Stimulated activated naive B cell treated with anti-CD40 and anti-IgM and Interleukin-4, amounts not matched to agents 10 μg/mL and 1 μg/mL and 100 μg/mL, for 72 hours (primary cell): ENCODE data around the gene WDR64.
"Not testable (repeated sequence)": the region's sequence is repeated elsewhere in the genome, so short reads cannot be mapped to it uniquely, and the experiment has no call there.

Source experiments
- ATAC-seq, 2 donors: fragments of 150-1000 bp; cut with Tn5 transposase; replicated peaks; 2 replicates each; pipeline ENCODE4 v1.10.0; 2021; ENCODE audit warnings: moderate library complexity in 1 of 2
- DNase-seq: peaks from one replicate; pipeline ENCODE4 v3.0.0; 2021
- H3K27ac Mint-ChIP-seq: one replicate; pipeline ENCODE4 v1.8.0; 2022; ENCODE audit warnings: mild to moderate bottlenecking, mixed read lengths
- H3K27me3 Mint-ChIP-seq, 2 donors: one replicate each; pipeline ENCODE4 v1.8.0; 2022; ENCODE audit warnings: mixed read lengths in 2 of 2
- H3K36me3 Mint-ChIP-seq, 2 donors: one replicate each; pipeline ENCODE4 v1.8.0; 2022; ENCODE audit warnings: mixed read lengths in 2 of 2, mild to moderate bottlenecking in 1 of 2
- H3K4me1 Mint-ChIP-seq, 2 donors: one replicate each; pipeline ENCODE4 v1.8.0; 2022; ENCODE audit warnings: mixed read lengths in 2 of 2, mild to moderate bottlenecking in 1 of 2
- H3K4me3 Mint-ChIP-seq, 2 donors: one replicate each; pipeline ENCODE4 v1.8.0; 2022; ENCODE audit warnings: mild to moderate bottlenecking in 2 of 2, mixed read lengths in 2 of 2, moderate library complexity in 1 of 2
- H3K9me3 Mint-ChIP-seq, 2 donors: one replicate each; pipeline ENCODE4 v1.8.0; 2022; ENCODE audit warnings: mixed read lengths in 2 of 2, mild to moderate bottlenecking in 1 of 2

WDR64 gene

DNA sequence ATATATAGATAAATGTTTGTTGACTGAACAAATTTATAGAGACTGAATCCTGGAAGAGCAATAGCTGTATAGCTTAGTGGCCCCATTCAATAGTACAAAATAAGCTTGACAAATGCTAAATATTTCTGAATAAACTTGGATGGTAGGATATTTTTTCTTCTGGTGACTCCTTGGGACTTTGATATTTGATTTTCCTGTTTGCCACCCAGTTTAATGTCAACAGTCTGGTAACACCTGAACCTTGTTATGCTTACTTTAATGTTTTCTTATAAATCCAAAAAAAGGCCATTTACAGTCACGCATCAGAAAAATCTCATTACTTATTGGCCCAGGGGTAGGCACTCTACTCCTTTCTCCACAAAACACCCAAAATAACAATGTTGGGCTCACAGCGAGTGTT lies 30.8 kb downstream of the WDR64 start:
- Mint-ChIP-seq H3K27me3 (peaks cover 25 to 27% of the 10 kb centered on the region in 2 donors), H3K36me3 (peaks cover 0 to 4% of the 10 kb centered on the region in 2 donors), H3K4me1 (peaks cover 0 to under 1% of the 10 kb centered on the region in 2 donors), H3K9me3 (peaks cover 3 to 8% of the 10 kb centered on the region in 2 donors), H3K27ac (no peak overlapping the region), H3K4me3 (no peak overlapping the region)
- DNase-seq (no peak), ATAC-seq (no peak)

GRCh38 chr1:241684108-241684507 lies 32.0 kb downstream of the WDR64 start:
- Mint-ChIP-seq H3K36me3 (peaks cover 0 to 4% of the 10 kb centered on the region in 2 donors), H3K27ac (no peak overlapping the region), H3K4me1 (no peaks in the 10 kb centered on the region), H3K9me3 (peaks cover 3 to 8% of the 10 kb centered on the region in 2 donors), H3K27me3 (peaks cover 28 to 29% of the 10 kb centered on the region in 2 donors), H3K4me3 (no peak overlapping the region)
- no peak for DNase-seq
- ATAC-seq: no peak

- H3K27ac Mint-ChIP-seq: no peak overlapping the region
- no peak overlapping the region for H3K4me3 Mint-ChIP-seq
- no peak for ATAC-seq
- DNase-seq: no peak
- H3K27me3 Mint-ChIP-seq: peaks cover 18 to 26% of the 10 kb centered on the region in 2 donors
- H3K4me1 Mint-ChIP-seq: no peaks in the 10 kb centered on the region
- no peaks in the 10 kb centered on the region for H3K9me3 Mint-ChIP-seq
- H3K36me3 Mint-ChIP-seq: no peaks in the 10 kb centered on the region
These were observed 36.9 kb downstream of the WDR64 start for GRCh38 chr1:241688940-241689368.

DNA sequence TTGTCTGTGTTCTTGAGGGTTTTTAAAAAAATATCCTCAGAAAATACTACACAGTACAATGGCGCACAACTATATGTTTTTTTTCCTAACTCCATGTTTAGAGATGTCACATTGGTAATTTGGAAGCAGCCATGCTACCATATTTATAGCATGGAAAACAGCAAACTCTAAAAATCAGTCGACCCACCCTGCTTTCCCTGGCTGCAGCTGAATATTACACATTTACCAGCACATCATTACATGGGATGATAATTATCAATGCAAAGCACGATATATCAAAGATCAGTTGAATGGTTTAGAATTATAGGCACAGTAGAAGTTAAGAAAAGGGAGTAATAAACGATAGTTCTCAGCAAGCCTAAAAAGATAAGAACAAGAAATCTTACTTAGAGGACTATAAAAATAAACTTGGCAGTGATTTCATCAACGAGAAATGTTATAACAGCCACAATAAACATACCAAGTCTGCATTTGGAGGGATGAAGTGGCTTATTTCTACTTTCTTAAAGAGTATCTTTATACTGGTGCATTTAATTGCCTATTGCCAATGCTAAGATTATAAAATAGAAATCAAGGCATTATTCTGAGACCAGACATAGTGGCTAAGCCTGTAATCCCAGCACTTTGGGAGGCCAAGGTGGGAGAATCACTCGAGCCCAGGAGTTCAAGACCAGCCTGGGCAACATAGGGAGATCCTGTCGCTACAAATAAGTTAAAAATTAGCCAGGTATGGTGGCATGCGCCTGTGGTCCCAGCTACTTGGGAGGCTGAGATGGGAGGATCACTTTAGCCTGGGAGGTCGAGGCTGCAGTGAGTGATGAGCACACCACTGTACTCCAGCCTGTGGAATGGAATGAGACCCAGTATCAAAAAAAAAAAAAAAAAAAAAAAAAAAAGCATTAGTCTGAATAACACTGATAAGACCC lies 43.4 kb downstream of the WDR64 start:
- Mint-ChIP-seq H3K4me1 (no peaks in the 10 kb centered on the region), H3K36me3 (no peaks in the 10 kb centered on the region), H3K27me3 (peaks cover 6 to 9% of the 10 kb centered on the region in 2 donors), H3K4me3 (no peak overlapping the region), H3K27ac (no peak overlapping the region), H3K9me3 (no peaks in the 10 kb centered on the region)
- ATAC-seq (no peak), DNase-seq (no peak)

DNA sequence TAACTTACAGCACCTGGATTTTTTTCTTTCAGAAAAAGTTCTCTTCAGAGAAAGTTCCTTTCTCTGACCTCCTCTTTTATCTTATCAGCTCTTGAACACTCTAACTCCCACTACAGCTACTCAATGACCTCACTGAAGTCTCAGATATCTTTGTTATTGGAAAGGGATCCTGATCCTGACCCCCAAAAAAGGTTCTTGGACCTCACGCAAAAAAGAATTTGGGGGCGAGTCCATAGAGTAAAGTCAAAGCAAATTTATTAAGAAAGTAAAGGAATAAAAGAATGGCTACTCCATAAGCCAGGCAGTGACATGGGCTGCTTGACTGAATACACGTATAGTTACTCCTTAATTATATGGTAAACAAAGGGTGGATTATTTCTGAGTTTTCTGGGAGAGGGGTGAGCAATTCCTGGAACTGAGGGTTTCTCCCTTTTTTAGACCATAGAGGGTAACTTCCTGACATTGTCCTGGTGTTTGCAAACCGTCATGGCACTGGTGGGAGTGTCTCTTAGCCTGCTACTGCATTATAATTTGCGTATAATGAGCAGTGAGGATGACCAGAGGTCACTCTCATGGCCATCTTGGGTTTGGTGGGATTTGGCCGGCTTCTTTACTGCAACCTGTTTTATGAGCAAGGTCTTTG lies 44.2 kb downstream of the WDR64 start:
- ATAC-seq (no peak), DNase-seq (no peak)
- no peaks in the 10 kb centered on the region for H3K4me1 Mint-ChIP-seq
- H3K9me3 Mint-ChIP-seq: no peaks in the 10 kb centered on the region
- H3K36me3 Mint-ChIP-seq: no peaks in the 10 kb centered on the region
- H3K27me3 Mint-ChIP-seq: peaks cover 6% of the 10 kb centered on the region in 2 donors
- no peak overlapping the region for H3K4me3 Mint-ChIP-seq
- H3K27ac Mint-ChIP-seq: no peak overlapping the region

DNA sequence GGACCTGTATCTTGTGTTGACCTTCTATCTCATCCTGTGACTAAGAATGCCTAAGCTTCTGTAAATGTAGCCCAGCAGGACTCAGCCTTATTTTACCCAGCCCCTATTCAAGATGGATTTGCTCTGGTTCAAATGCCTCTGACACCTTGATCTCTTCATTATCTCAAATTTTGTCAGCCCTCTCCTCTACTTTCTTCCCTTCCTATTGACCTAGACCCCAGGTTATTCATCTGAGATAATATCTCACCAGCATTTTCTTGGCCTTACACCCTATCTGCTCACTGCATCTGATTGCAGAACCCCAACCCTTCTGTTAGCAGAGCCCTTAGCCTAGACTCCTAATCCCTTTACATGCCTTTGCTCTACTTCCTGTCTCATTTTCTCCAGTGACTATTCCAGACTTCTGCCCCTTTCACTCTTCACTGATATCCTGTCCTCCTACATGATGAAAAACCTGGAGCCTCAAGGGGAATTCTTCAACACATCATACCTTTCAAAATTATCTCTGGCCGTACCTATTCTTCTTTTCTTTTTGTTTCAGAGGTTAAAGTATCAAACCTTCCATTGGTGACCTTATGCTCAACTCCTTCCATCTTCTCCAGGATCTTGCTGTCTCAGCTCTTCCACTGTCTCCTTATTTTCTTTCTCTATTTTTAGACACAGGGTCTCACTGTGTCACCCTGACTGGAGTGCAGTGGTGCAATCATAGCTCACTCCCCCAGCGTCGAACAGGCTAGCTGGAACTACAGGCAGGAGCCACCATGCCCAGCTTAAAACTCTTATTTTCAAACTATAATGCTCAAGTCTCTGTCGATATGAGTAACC lies 44.9 kb downstream of the WDR64 start:
- ATAC-seq: no peak

GRCh38 chr1:241697640-241698018 lies 45.5 kb downstream of the WDR64 start:
- no peak for ATAC-seq

More for the DNA sequence above, 44.9 kb downstream of the WDR64 start:
- Mint-ChIP-seq H3K9me3 (no peaks in the 10 kb centered on the region), H3K4me1 (no peaks in the 10 kb centered on the region), H3K4me3 (no peak overlapping the region), H3K36me3 (no peaks in the 10 kb centered on the region), H3K27ac (no peak overlapping the region), H3K27me3 (peaks cover 4 to 5% of the 10 kb centered on the region in 2 donors)
- no peak for DNase-seq

DNA sequence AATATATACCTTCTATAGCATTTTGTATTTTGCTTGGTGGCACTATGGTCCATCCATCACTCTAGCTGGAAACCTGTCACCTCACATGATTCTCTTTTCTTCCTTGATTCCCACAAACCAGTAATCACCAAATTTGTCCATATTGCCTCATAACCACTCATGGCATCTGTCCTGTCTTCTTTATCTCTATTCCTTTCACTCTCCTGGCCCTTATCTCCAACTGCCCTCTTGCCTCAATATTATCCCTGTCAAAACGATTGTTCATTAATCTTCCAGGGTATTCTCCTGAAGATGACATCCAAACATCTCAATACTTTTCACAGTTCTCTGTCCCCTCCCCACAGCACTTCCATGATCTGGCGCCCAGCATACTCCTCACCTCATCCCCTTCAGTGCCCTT lies 46.1 kb downstream of the WDR64 start:
- H3K27ac Mint-ChIP-seq: no peak overlapping the region
- DNase-seq: no peak
- H3K36me3 Mint-ChIP-seq: no peaks in the 10 kb centered on the region
- peaks cover 0 to 3% of the 10 kb centered on the region in 2 donors for H3K27me3 Mint-ChIP-seq
- H3K4me1 Mint-ChIP-seq: no peaks in the 10 kb centered on the region
- no peak for ATAC-seq
- peaks cover 0 to 2% of the 10 kb centered on the region in 2 donors for H3K9me3 Mint-ChIP-seq
- H3K4me3 Mint-ChIP-seq: no peak overlapping the region

More at GRCh38 chr1:241697640-241698018, 45.5 kb downstream of the WDR64 start:
- Mint-ChIP-seq H3K36me3 (no peaks in the 10 kb centered on the region), H3K9me3 (no peaks in the 10 kb centered on the region), H3K4me3 (no peak overlapping the region), H3K27ac (no peak overlapping the region), H3K4me1 (no peaks in the 10 kb centered on the region), H3K27me3 (no peaks in the 10 kb centered on the region)
- DNase-seq: no peak

DNA sequence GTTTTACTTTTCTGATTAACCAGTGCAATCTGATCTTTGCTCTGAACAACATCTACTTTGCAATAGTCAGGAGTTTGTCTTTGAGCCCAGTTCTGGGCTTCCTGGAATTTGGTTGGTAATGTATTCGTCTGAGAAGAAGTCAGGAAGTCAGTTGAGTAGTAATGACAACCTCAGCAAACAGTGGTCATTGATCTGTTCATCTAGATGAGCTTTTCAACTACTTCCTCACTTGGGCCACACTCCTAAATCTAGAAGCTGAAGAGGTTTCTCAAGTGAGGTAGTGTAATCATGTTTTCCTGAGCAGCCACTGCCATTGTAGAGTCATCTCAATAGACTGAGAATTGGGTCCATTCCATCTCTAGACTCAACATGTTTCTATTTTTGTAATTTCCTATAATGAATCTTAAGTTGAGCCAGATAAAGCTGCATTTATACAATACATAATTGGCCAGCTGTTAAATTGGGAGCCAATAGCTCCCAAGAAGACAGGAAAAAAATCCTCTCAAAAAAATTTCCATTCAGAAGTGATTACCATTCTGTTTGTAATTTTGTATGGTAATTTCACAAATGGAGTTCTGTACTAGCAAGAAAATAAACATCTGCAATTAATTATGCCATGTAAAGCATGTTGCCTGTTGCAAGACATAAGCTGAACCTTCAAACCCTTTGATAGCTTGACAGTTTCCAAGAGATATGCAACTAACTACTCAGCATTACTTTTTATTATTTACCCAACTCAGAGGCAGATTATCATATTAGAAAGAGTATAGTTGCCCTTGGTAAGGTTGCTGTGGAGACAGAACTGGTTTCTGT lies 49.6 kb downstream of the WDR64 start:
- Mint-ChIP-seq H3K4me1 (no peaks in the 10 kb centered on the region), H3K27me3 (peaks cover 0 to 7% of the 10 kb centered on the region in 2 donors), H3K9me3 (peaks cover 0 to 9% of the 10 kb centered on the region in 2 donors), H3K27ac (no peak overlapping the region), H3K36me3 (no peaks in the 10 kb centered on the region), H3K4me3 (no peak overlapping the region)
- ATAC-seq: no peak
- no peak for DNase-seq

DNA sequence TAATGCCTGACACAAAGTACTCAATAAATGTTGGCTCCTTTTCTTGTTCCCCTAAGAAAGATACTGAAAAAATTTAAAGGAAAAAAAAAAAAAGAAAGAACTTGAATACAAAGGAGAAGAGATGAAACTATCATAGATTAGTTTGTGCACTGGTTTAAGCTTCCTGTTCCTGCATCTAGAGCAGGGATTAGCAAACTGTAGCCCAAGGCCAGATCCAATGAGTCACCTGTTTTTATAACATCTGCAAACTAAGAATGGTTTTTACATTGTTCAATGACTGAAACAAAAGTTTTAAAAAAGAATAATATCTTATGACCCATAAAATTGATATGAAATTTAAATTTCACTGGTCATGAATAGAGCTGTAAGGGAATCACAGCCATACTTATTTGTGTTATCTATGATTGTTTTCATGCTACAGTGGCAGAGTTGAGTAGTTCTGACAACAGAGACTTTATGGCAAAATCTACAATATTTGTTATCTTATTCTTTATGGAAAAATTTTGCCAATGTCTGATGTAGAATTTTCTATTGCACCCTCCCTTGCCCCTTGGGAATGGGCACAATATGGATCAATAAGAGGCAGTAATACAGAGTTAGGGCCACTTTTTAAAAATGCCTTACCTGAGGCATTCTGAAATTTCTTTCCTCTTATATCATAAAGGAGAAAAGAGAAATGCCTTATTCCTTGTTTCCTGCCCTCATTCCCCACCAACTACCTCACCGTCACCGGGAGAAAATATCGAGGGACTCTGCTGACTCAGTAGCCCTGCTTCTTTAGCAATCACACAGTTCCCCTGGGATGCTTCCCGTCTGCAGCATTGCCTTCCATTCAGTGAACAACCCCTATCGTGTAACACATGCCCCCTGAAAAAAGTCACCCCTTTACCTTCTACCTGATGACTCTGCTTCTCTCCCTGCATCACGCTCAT lies 50.6 kb downstream of the WDR64 start:
- ATAC-seq: no peak
- H3K27ac Mint-ChIP-seq: no peak overlapping the region

GRCh38 chr1:241703739-241704138 lies 51.7 kb downstream of the WDR64 start:
- Mint-ChIP-seq H3K27me3 (peaks cover 5 to 17% of the 10 kb centered on the region in 2 donors), H3K9me3 (peaks cover 0 to 11% of the 10 kb centered on the region in 2 donors)
- not testable (repeated sequence) for DNase-seq, H3K4me3 Mint-ChIP-seq, ATAC-seq, H3K27ac Mint-ChIP-seq, H3K36me3 Mint-ChIP-seq, H3K4me1 Mint-ChIP-seq

More for the DNA sequence above, 50.6 kb downstream of the WDR64 start:
- no peaks in the 10 kb centered on the region for H3K36me3 Mint-ChIP-seq
- H3K27me3 Mint-ChIP-seq: peaks cover 5 to 17% of the 10 kb centered on the region in 2 donors
- no peak for DNase-seq
- peaks cover 0 to 11% of the 10 kb centered on the region in 2 donors for H3K9me3 Mint-ChIP-seq
- H3K4me1 Mint-ChIP-seq: no peaks in the 10 kb centered on the region
- H3K4me3 Mint-ChIP-seq: no peak overlapping the region

DNA sequence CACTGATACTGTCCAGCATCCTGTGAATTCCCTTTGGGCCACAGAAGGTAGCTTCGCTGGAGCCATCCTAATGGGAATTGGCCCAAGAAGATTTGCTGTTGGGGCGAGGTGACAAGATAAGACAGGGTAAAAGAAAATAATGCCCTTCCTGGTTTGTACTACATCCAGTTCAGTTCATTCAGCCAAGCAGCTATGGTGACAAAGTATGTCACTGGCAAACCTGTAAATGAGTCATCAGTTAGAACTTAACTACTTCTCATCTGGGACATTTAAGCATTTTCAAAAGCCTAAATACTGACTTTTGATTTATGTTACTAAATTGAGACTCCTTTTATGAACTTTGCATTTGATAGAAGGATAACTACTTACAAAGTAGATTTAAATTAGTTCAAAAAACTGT lies 54.2 kb downstream of the WDR64 start:
- H3K36me3 Mint-ChIP-seq: no peaks in the 10 kb centered on the region
- peaks cover 0 to 11% of the 10 kb centered on the region in 2 donors for H3K9me3 Mint-ChIP-seq
- ATAC-seq (no peak), DNase-seq (no peak)
- H3K4me3 Mint-ChIP-seq: no peak overlapping the region
- H3K27ac Mint-ChIP-seq: no peak overlapping the region
- H3K27me3 Mint-ChIP-seq: peaks cover 15 to 28% of the 10 kb centered on the region in 2 donors
- H3K4me1 Mint-ChIP-seq: no peaks in the 10 kb centered on the region

- Mint-ChIP-seq H3K4me1 (no peaks in the 10 kb centered on the region), H3K27me3 (peaks cover 15 to 30% of the 10 kb centered on the region in 2 donors), H3K9me3 (peaks cover 0 to 11% of the 10 kb centered on the region in 2 donors), H3K27ac (no peak overlapping the region), H3K36me3 (no peaks in the 10 kb centered on the region), H3K4me3 (no peak overlapping the region)
- DNase-seq (no peak), ATAC-seq (no peak)
These were observed 54.9 kb downstream of the WDR64 start for GRCh38 chr1:241706967-241707366.
